NCI-H526 (cell line): ENCODE measurements around the gene ST3GAL3.
A peak's percentile ranks its signal among the peaks of the same experiment; 100 is the strongest.
"Not testable (repeated sequence)": the region's sequence is repeated elsewhere in the genome, so short reads cannot be mapped to it uniquely, and the experiment has no call there.

Source experiments
- DNase-seq, 2 experiments: peaks; one replicate each; lab custom pipeline; 2025; lab: John Stamatoyannopoulos, UW

The ST3GAL3 gene

DNA sequence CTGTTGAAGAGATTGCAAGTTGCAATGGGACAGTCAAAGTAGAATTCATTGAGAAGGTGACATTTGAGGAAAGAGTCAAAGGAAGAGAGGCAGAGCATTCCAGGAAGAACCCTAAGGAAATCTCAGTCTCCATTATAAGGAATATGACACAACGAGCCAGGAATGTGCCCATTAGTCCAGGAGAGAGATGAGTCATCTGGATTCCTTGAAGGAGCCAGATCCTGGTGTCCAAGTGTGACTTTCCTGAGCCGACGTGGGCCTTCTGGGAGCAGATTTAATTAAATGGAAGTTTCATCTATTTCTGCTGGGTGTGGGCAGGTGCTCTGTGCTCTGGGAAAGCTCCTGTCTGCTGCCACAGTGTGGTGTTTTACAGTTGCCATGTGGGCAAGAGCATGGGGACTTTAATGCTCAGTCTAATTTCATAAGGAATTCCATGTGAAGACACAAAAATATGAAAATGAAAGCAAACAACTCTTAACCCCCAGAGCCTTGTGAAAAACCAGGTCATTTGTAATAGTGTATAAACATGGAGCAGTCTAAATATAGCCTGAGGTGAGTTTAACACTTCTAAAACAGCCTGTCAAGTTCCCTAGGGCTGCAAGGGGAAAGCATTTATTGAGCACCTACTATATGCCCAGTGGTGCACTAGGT, 114.8 kb downstream of the ST3GAL3 start:
- peak in 1 of 2 experiments; percentile 40 for DNase-seq

DNA sequence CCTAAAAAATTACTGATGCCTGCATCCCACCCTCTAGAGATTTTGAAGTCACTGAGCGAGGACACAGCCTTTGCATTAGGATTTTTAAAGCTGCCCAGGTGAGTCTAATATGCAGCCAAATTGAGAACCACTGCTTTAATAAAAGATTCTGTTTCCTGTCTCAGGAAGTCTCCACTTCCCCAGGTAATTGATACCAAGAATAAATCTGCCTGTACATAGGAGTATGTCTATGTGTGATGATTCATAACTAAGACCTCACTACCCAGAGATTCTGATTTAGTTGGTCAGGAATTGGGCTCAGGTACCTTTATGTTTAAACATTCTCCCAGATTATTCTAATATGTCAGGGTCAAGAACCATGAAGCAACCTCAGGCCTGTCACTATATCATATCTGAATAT, 117.5 kb downstream of the ST3GAL3 start:
- DNase-seq: no peak

DNA sequence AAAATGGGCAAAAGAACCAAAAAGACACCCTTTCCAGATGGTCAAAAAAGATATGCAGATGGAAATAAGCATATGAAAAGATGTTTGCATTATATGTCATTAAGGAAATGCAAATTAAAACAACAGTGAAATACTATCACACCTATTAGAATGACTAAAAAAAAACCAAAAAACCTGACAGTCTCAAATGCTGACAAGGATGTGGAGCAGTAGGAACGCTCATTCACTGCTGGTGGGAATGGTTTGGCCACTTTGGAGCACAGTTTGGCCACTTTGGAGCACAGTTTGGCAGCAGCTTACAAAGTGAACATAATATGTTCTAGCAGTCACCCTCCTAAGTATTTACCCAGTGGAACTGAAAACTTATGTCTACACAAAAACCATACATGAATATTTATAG, 121.2 kb downstream of the ST3GAL3 start:
- DNase-seq: no peak

DNA sequence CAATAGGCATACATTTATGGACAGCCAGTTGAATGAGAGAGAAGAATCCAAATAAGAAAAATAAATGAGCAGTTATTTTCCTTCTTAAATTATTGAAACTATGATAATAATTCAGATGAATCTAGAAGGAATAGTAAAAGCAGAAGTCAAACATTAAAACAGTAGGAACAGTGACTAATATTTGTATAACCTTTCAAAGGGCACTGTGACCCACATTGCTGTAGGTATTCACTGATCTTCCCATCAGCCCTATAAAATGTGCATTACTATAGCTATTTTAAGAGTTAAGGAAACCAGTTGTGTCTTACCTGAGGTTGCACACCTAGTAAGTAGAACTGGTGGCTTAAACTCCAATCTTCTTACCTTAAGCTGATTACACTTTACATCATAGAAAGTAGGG, 123.5 kb downstream of the ST3GAL3 start:
- DNase-seq: no peak

DNA sequence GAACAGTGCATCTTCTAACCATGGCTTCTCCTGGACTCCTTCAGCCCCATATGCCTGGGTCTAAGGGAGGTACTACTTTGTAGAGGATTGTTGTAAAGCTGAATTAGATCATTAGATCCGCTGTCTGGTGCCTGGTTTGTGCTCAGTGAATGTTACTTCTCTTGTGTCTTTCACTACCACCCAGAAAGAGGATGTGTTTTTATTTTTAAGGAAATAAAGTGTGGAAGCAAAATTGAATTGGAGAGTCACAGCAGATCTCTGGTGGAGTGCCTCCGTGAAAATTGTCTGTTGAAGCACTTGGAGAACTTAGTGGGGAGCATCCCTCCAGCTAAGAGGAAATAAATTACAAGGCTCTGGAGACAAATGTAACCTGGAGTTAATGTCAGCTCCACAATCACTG, 124.5 kb downstream of the ST3GAL3 start:
- no peak for DNase-seq

DNA sequence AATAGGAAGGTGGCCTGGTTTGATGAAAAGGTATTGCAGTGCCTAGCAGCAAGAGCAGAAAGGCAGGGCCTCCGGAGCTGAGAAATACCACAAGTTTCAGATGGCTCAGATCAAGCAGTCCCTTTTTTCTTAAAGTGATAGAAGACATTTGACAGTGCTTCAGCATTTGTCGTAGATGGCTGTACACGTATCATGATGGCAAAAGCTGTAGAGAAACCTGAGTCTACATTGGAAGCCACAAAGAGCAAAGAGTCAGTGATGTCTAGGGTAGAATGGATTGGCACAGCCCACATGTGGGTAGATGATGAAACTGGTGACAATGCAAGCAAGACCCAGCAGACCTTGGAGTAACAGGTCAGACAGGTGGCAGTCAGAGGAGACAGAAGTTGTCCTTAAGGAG, 124.9 kb downstream of the ST3GAL3 start:
- no peak for DNase-seq

DNA sequence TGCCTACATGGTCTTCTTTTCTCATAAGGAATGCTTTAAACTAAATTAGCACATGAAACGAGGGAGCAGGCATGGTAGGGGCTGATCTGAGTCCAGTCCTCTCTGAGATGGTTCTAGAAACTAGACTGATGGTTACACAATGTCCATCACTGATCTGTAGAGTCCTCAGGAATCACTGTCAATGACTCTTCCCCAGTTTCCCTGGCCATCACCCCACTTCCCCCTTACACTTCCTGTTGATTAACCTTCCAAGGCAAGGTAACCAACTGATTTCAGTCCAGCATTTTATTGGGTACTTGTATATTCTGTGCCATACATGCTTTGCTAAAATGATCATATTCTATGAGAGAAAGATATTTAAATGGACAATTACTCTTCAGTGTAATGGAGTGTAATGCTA, 125.7 kb downstream of the ST3GAL3 start:
- no peak for DNase-seq

DNA sequence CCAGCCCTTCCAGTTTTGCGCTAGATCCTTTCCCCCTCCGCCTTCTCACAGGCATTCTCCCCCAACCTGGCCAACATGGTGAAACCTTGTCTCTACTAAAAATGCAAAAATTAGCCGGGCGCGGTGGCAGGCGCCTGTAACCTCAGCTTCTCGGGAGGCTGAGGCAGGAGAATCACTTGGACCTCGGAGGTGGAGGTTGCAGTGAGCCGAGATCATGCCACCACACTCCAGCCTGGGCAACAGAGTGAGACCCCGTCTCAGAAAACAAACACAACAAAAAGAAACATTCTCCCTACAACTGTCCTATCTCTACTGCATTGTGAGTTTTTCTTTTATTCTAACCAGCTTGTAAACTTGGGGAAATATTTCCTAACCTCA, 126.6 kb downstream of the ST3GAL3 start:
- DNase-seq: not testable (repeated sequence)

DNA sequence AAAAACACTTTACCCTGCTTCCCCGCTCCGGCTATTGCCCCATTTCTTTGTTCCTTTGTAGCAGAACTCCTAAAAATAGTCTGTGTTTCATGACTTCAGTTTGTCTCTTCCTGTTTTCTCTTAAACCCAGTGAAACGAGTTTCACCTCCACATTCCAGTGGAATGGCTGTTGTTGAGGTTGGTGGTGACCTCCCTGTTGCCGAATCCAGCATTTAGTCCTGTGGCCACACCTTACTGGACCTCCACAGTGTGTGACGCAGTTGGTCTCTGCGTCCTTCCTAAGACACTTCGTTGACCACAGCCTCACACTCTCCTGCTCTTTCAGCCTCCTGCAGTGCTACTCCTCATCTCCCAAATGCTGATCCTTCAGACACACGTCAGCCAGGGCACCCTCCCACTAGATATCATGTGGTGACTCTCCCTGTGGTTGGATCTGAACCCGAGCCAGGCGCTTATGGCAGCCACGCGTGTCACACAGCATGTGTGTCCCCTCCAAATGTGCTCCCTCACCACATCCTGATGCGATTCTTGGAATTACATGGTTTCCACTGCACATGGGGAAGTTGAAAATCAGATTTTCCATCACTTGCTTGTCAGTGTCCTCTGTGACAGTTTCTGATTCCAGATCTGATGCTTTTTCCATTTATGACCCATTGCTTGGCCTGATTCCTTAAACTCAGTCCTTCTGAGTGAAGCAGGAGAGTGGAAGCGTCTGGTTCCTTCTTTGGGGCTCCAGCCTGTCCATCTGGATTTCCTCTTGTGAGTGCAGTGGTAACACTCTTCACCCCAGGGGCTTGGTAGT, 127.1 kb downstream of the ST3GAL3 start:
- DNase-seq: no peak

DNA sequence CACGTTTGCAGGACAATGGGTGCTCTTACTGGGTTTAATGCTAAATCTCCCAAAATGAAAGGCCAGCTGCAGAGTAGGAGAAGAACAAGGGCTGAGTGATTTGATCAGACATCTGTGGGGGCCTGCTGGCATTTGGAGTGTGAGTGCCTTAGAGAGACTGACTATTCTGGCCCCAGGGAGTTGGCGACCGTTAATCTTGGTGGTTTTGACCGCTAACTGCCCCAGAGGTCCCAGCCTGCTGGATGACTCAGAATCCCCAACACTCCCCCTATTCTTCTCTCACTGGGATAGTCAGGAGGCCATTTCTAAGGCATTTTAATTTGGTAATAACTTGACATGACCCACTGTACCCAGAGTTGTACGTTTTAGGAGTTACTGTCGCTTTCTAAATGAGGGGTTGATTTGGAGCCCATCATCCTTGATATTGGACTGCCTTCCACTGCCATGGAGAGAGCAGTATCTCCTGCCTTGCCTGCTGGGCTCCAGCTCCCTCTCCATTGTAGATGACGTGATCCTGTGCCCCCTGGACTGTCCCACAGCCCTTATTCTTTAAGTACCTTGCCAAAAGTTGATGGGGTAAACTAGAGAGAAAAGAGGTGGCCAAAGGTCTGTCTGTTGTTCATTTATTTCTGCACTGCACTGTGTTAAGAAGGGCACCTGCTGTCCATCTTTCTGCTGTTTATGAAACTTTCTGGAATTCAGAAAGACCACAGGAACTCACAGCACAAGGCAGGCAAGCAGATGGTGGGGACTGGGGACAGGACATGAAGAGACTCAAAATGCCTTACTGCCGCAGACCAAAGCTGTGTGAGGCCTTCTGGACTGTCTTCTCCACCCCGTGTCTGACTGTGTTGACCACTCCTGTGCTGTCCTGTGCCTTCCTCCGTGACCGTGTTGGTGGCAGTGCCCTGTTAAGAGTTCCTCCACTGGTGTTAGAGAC, 128.0 kb downstream of the ST3GAL3 start:
- peak; percentile 16 to 63 for DNase-seq

DNA sequence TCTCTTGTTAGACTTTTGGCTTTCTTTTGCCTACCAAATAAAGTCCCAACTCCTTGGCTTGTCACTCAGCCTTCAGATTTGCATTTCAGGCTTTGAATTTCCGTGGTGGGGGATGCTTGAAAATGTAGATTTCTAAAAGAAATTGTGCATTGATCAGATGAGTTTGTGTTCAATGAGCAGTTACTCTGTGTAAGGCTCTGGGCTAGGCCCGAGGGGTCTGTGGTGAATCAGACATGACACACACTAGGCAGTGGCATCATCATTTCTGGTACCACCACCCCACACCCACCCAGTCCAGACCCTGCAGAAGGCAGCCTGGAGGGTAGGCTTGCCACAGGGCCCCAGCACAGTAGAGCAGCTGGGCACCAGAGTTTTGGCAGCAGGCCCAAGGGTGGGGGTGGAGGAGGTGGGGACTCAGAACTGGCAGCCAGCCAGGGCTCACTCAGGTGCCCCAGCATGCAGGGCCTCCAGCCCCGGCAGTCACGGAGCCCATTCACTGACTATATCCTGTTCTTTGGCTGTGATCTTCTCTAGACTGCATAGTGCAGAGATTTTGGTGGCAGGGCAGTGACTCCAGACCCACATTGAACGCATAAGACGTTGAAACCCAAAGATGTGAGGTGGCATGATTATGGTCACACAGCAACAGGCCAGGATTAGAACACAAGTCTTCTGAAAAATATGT, 129.1 kb downstream of the ST3GAL3 start:
- peak; percentile 97 to 99 for DNase-seq

DNA sequence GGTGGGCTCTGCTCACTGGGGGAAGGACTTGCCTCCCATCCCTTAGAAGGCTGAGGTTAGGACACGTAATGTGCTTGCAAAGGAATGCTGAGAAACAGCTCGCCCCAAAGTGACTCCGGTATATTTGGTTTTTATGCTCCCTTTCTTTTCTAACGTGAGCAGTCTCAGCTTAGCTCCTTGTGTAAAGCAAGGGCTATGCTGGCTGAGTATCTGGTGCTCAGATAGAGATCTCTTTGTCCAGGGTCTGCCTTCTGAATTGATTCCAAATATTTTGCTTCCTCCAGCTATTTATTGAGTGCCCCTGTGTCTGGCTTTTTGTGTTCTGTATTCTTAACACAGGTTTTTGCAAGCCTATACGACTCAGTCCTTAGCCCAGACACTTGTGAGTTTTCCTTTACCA, 131.7 kb downstream of the ST3GAL3 start:
- DNase-seq: no peak

DNA sequence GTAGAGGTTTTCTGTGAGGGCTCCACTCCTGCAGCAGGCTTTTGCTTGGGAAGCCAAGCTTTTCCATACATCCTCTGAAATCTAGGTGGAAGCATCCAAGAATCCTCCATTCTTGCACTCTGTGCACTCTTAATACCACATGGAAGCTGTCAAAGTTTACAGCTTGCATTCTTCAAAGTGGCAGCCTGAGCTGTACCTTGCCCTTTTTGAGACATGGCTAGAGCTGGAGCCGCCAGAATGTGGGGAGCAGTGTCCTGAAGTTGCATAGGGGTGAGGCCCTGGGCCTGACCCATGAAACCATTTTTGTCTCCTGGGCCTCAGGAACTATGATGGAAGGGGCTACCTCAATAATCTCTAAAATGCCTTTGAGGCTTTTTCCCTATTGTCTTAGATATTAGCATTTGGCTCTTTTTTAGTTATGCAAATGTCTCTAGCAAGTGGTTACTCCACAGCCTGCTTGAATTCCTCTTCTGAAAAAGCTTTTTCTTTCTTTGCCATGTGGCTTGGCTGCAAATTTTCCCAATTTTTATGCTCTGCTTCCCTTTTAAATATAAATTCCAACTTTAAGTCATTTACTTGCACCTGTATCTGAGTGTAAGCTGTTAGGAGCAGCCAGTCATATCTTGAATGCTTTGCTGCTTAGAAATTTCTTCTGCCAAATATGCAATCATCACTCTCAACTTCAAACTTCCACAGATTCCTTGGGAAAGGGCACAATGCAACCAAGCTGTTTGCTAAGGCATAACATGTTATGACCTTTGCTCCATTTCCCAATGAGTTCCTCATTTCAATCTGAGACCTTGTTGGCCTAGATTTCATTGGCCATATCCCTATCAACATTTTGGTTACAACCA, 134.2 kb downstream of the ST3GAL3 start:
- DNase-seq: no peak

DNA sequence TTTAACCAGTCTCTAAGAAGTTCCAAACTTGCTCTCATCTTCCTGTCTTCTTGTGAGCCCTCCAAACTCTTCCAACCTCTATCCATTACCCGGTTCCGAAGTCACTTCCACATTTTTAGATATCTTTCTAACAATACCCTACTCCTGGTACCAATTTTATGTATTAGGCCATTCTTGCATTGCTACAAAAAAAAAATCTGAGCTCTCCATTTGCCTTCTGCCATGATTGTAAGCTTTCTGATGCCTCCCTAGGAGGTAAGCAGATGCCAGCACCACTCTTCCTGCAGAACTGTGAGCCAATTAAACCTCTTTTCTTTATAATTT, 134.8 kb downstream of the ST3GAL3 start:
- no peak for DNase-seq

DNA sequence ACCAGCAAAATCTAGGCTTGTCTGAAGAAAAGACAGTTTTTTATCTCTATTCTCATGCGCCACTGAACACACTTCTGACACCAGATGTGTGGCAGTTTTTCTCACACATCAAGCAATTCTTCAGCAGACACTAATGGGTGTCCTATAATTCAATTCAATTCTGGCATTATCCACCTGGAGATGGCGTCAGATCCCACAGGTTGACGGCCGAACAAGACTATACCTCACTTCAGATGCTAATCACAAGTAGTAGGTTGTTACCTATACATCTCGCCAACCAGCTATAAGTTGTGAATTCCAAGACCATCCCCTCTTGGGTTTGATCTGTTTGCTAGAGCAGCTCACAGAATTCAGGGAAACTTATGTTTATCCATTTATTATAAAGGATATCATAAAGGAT, 136.3 kb downstream of the ST3GAL3 start:
- peak in 1 of 2 experiments; percentile 34 for DNase-seq

DNA sequence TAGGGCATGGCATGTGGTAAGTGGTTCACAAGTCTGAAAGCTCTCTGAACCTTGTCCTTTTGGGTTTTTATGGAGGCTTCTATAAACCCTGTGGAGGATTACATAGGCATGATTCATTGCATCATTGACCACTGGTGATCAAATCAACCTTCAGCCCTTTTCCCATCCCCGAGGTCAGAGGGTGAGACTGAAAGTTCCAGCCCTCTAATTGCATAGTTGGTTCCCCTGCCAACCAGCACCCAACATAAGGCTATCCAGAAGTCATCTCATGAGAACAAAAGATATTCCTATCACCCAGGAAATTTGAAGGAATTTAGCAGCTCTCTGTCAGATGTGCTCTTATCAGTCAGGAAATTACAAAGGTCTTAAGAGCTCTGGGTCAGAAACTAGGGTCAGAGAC, 136.8 kb downstream of the ST3GAL3 start:
- no peak for DNase-seq

DNA sequence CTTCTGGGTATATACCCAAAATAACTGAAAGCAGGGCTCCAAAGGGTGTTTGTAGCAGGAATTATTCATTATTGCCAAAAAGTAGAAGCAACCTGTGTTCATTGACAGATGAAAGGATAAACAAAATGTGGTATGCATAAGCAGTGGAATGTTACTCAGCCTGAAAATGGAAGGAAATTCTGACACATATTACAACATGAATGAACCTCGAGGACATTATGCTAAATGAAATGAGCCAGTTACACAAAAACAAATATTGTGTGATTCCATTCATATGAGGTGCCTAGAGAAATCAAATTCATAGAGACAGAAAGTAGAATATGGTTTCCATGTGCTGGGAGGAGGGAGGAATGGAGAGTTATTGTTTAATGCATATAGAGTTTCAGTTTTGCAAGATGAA, 140.0 kb downstream of the ST3GAL3 start:
- DNase-seq: peak; percentile 53 to 58

DNA sequence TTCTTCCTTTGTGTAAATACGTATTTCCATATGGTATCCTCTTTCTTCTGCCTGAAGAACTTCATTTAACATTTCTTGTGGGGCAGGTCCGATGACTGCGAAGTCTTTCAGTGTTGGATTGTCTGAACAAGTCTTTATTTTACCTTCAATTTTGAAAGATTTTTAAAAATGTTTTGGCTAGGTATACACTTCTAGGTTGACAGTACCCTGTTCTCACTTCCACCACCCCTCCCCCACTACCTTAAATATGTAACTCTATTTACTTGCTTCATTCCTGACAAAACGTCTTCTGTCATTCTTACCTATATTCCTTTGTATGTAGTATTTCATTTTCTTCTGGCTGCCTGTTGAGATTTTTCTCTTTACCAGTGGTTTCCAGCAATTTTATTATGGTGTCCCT, 140.5 kb downstream of the ST3GAL3 start:
- peak in 1 of 2 experiments; percentile 37 for DNase-seq

DNA sequence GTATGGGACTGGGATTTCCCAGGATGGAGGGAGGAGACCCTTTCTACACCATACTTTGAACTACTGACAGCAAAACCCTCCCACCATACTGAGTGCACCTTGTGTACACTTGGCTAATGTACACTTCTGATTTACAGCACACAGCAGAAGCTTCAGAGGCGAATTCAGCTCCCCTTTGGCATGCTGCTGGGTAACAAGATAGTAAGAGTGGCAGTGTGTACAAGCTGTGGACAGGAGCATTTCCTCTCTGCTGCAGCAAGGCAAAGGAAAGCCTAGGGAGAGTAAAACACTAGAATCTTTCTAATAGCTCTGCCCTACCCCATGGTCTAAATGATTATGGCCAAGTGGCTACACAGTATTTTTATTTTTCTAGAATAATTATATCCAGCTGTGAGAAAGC, 142.3 kb downstream of the ST3GAL3 start:
- DNase-seq: no peak

DNA sequence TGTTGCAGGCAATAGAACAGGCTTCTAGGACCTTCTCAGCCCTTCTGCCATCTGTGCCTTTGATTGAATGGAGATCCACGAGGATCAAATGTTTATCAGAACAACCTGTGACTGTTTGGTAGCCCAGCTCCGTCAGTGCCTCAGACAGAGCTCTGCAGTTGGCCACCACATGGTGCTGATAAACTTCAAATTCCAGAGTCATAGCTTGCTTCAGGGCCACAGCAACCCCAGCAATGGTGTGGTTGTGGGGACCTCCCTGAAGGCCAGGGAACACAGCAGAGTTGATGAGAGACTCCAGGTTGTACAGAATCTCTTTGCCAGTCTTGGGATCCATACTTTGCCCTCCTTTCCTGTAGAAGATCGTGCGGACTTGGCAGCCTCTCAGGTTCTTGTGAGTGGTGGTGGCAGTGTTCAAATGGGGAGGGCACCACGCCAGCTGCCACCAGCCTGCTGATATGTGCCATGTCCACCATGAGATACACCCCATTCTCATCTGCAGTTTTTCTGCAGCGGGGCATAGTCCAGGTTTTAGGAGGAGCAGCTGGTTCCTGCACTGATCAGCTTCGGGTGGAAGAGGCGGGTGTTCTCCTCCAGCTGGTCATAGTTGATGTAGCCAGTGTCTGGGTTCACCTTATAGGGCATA, 143.4 kb downstream of the ST3GAL3 start:
- DNase-seq: no peak
